ENCODE measurements around the gene TTLL11.

The TTLL11 gene

GRCh38 chr9:121853617-121854395, 239.3 kb downstream of the TTLL11 start:
- in situ Hi-C loops (cut with MboI; ENCODE audit: low pct_unique_long_range_greater_than_20kb, low sequenced_read_pairs, unreplicated experiment) = no loop called here
- TF ChIP-seq, protein P1, sequence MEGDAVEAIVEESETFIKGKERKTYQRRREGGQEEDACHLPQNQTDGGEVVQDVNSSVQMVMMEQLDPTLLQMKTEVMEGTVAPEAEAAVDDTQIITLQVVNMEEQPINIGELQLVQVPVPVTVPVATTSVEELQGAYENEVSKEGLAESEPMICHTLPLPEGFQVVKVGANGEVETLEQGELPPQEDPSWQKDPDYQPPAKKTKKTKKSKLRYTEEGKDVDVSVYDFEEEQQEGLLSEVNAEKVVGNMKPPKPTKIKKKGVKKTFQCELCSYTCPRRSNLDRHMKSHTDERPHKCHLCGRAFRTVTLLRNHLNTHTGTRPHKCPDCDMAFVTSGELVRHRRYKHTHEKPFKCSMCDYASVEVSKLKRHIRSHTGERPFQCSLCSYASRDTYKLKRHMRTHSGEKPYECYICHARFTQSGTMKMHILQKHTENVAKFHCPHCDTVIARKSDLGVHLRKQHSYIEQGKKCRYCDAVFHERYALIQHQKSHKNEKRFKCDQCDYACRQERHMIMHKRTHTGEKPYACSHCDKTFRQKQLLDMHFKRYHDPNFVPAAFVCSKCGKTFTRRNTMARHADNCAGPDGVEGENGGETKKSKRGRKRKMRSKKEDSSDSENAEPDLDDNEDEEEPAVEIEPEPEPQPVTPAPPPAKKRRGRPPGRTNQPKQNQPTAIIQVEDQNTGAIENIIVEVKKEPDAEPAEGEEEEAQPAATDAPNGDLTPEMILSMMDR (IDR thresholded peaks at IDR 0.05; ENCODE audit: extremely low read depth, insufficient read depth, missing control alignments) = no peak
- DNase-seq (ENCODE audit: low spot score) = no peak

GRCh38 chr9:121852651-121853616, 240.2 kb downstream of the TTLL11 start:
- TF ChIP-seq, protein P1 (IDR thresholded peaks at IDR 0.05; ENCODE audit: extremely low read depth, insufficient read depth, missing control alignments) = no peak
- no peak for DNase-seq (ENCODE audit: low spot score)
- in situ Hi-C loops (cut with MboI; ENCODE audit: low pct_unique_long_range_greater_than_20kb, low sequenced_read_pairs, unreplicated experiment) = no loop called here

DNA sequence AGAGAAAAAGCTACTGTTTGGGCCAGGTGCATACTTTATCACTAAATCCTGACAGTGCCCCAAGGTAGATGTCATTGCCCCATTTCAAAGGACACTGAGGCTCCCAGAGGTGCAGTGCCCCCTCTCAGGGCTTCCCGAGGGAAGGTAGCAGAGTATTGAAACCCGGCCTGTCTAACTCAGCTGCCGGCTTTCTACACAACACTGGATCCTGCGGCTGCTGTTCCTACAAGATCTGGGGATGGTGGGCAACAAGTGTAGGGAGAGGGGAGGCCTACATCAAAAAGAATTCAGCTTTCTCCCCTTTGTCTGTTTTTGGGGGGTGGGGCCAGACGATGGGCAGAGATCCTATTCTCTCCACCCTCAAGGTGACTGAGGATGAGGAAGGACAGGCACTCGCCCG, 240.9 kb downstream of the TTLL11 start:
- in situ Hi-C loops (cut with MboI; ENCODE audit: low pct_unique_long_range_greater_than_20kb, low sequenced_read_pairs, unreplicated experiment) = no loop called here
- no peak for DNase-seq (ENCODE audit: low spot score)
- TF ChIP-seq, protein P1 (IDR thresholded peaks at IDR 0.05; ENCODE audit: extremely low read depth, insufficient read depth, missing control alignments) = no peak

DNA sequence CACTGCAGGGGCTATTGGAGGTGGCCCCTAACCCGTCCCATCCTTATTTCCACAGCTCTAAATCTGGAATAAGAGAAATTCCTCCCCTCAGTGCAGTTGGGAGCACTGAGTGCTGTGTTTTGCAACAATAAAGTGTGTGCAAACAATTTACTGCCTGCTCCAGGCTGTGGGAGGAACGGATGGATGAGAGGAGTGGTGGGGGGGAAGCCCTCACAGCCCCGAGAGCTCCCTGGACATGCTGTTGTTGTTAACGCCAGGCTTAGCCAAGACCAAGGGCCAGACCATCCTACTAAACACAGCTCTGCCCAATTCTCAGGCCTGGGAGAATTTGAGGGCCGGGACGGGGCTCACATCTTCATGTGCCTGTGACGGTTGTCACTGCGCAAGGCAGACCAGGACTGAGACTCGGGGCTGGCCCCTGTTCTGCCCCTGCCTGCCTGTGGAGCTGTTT, 241.4 kb downstream of the TTLL11 start:
- no peak for DNase-seq (ENCODE audit: low spot score)
- TF ChIP-seq, protein P1 (IDR thresholded peaks at IDR 0.05; ENCODE audit: extremely low read depth, insufficient read depth, missing control alignments) = no peak
- in situ Hi-C loops (cut with MboI; ENCODE audit: low pct_unique_long_range_greater_than_20kb, low sequenced_read_pairs, unreplicated experiment) = no loop called here

GRCh38 chr9:121850366-121850765, 242.7 kb downstream of the TTLL11 start:
- in situ Hi-C loops (cut with MboI; ENCODE audit: low pct_unique_long_range_greater_than_20kb, low sequenced_read_pairs, unreplicated experiment) = no loop called here
- TF ChIP-seq, protein P1 (IDR thresholded peaks at IDR 0.05; ENCODE audit: extremely low read depth, insufficient read depth, missing control alignments) = no peak
- DNase-seq (ENCODE audit: low spot score) = no peak

DNA sequence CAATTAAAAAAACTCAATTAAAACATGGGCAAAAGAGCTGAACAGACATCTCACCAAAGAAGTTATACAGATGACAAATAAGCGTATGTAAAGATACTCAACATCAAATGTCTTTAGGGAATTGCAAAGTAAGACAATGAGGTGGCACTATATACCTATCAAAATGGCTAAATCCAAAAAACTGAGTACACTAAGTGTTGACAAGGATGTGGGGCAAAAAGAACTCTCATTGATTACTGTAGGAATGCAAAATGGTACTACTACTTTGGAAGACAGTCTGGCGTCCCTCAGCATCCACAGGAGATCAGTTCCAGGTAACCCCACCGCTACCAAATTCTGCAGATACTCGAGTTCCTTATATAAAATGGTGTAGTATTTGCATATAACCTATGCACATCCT, 243.6 kb downstream of the TTLL11 start:
- TF ChIP-seq, protein P1 (IDR thresholded peaks at IDR 0.05; ENCODE audit: extremely low read depth, insufficient read depth, missing control alignments) = no peak
- in situ Hi-C loops (cut with MboI; ENCODE audit: low pct_unique_long_range_greater_than_20kb, low sequenced_read_pairs, unreplicated experiment) = no loop called here
- DNase-seq (ENCODE audit: low spot score) = no peak

Data from GM13977 (cell line).